ENCODE measurements around the gene AMER1.
A peak's percentile ranks its signal among the peaks of the same experiment; 100 is the strongest.

The AMER1 gene

GRCh38 chrX:64204252-64204651 is 1.3 kb downstream of the AMER1 start:
- Histone ChIP-seq H2BK12ac (ENCODE audit: low read length) (no peak overlapping the region), H4K8ac (ENCODE audit: low read depth, low read length) (no peak overlapping the region), H4K91ac (ENCODE audit: low read depth, low read length) (no peak overlapping the region), H2BK5ac (ENCODE audit: low read depth, low read length, poor library complexity) (no peak overlapping the region), H3K4ac (ENCODE audit: low read depth, low read length) (no peak overlapping the region), H3K4me2 (ENCODE audit: low read length) (peak overlapping the region; percentile 89), H3K18ac (ENCODE audit: low read length) (no peak overlapping the region), H3K9me3 (ENCODE audit: insufficient read depth, low read depth, low read length) (no peaks in the 10 kb centered on the region), H3K36me3 (ENCODE audit: control insufficient read depth in 1 of 2, insufficient read depth in 2 of 2, low read length in 2 of 2) (no peaks in the 10 kb centered on the region), H3K79me2 (ENCODE audit: control insufficient read depth, insufficient read depth, low read length, poor library complexity) (peaks cover 2% of the 10 kb centered on the region), H4K12ac (ENCODE audit: low read depth, low read length) (no peak overlapping the region), H3K79me1 (ENCODE audit: low read length) (peaks cover 8% of the 10 kb centered on the region), H2BK120ac (ENCODE audit: insufficient read depth, low read length, poor library complexity) (no peak overlapping the region), H3K4me1 (ENCODE audit: control insufficient read depth in 1 of 2, insufficient read depth in 2 of 2, low read length in 2 of 2) (peaks cover 8 to 14% of the 10 kb centered on the region in 2 experiments), H3K23ac (ENCODE audit: low read length) (no peak overlapping the region), H3K27ac (ENCODE audit: low read depth, low read length) (no peak overlapping the region), H2AFZ (ENCODE audit: insufficient read depth, low read length, poor library complexity) (no peak overlapping the region), H3K4me3 (ENCODE audit: low read depth, low read length) (no peak overlapping the region), H3K27me3 (ENCODE audit: insufficient read depth, low read length) (no peaks in the 10 kb centered on the region), H3K14ac (ENCODE audit: low read length) (no peak overlapping the region), H3K9ac (ENCODE audit: low read length) (no peak overlapping the region), H2AK5ac (ENCODE audit: low read length) (no peak overlapping the region)
- no CpG with 5 or more reads among the region's 23 CpGs for WGBS (ENCODE audit: extremely low coverage, insufficient coverage, insufficient read length)
- no peak for DNase-seq

GRCh38 chrX:64202808-64203325 is 2.6 kb downstream of the AMER1 start:
- Histone ChIP-seq H3K27me3 (ENCODE audit: insufficient read depth, low read length) (no peaks in the 10 kb centered on the region), H2BK120ac (ENCODE audit: insufficient read depth, low read length, poor library complexity) (no peak overlapping the region), H2AFZ (ENCODE audit: insufficient read depth, low read length, poor library complexity) (no peak overlapping the region), H3K18ac (ENCODE audit: low read length) (no peak overlapping the region), H3K4ac (ENCODE audit: low read depth, low read length) (no peak overlapping the region), H3K9me3 (ENCODE audit: insufficient read depth, low read depth, low read length) (no peaks in the 10 kb centered on the region), H3K9ac (ENCODE audit: low read length) (no peak overlapping the region), H3K79me2 (ENCODE audit: control insufficient read depth, insufficient read depth, low read length, poor library complexity) (peaks cover 2% of the 10 kb centered on the region), H2BK5ac (ENCODE audit: low read depth, low read length, poor library complexity) (no peak overlapping the region), H4K12ac (ENCODE audit: low read depth, low read length) (no peak overlapping the region), H3K14ac (ENCODE audit: low read length) (no peak overlapping the region), H2BK12ac (ENCODE audit: low read length) (no peak overlapping the region), H3K4me3 (ENCODE audit: low read depth, low read length) (no peak overlapping the region), H3K36me3 (ENCODE audit: control insufficient read depth in 1 of 2, insufficient read depth in 2 of 2, low read length in 2 of 2) (no peaks in the 10 kb centered on the region), H2AK5ac (ENCODE audit: low read length) (no peak overlapping the region), H3K4me2 (ENCODE audit: low read length) (no peak overlapping the region), H3K23ac (ENCODE audit: low read length) (no peak overlapping the region), H3K4me1 (ENCODE audit: control insufficient read depth in 1 of 2, insufficient read depth in 2 of 2, low read length in 2 of 2) (peaks cover 8 to 14% of the 10 kb centered on the region in 2 experiments), H4K8ac (ENCODE audit: low read depth, low read length) (no peak overlapping the region), H4K91ac (ENCODE audit: low read depth, low read length) (no peak overlapping the region), H3K27ac (ENCODE audit: low read depth, low read length) (no peak overlapping the region), H3K79me1 (ENCODE audit: low read length) (peaks cover 8% of the 10 kb centered on the region)
- no peak for DNase-seq
- no CpG with 5 or more reads among the region's 2 CpGs for WGBS (ENCODE audit: extremely low coverage, insufficient coverage, insufficient read length)

- no peaks in the 10 kb centered on the region for H3K36me3 ChIP-seq (ENCODE audit: control insufficient read depth in 1 of 2, insufficient read depth in 2 of 2, low read length in 2 of 2)
- no peak overlapping the region for H4K91ac ChIP-seq (ENCODE audit: low read depth, low read length)
- no peak overlapping the region for H3K4ac ChIP-seq (ENCODE audit: low read depth, low read length)
- no peak overlapping the region for H3K4me2 ChIP-seq (ENCODE audit: low read length)
- H3K9me3 ChIP-seq (ENCODE audit: insufficient read depth, low read depth, low read length) = no peaks in the 10 kb centered on the region
- H3K9ac ChIP-seq (ENCODE audit: low read length) = no peak overlapping the region
- no peak overlapping the region for H3K14ac ChIP-seq (ENCODE audit: low read length)
- no peak overlapping the region for H4K12ac ChIP-seq (ENCODE audit: low read depth, low read length)
- H3K18ac ChIP-seq (ENCODE audit: low read length) = no peak overlapping the region
- H3K79me2 ChIP-seq (ENCODE audit: control insufficient read depth, insufficient read depth, low read length, poor library complexity) = no peaks in the 10 kb centered on the region
- no peak overlapping the region for H2BK5ac ChIP-seq (ENCODE audit: low read depth, low read length, poor library complexity)
- H3K27ac ChIP-seq (ENCODE audit: low read depth, low read length) = no peak overlapping the region
- no peak overlapping the region for H2BK120ac ChIP-seq (ENCODE audit: insufficient read depth, low read length, poor library complexity)
- no peak overlapping the region for H3K4me3 ChIP-seq (ENCODE audit: low read depth, low read length)
- no peak overlapping the region for H2AFZ ChIP-seq (ENCODE audit: insufficient read depth, low read length, poor library complexity)
- no peak overlapping the region for H4K8ac ChIP-seq (ENCODE audit: low read depth, low read length)
- H3K23ac ChIP-seq (ENCODE audit: low read length) = no peak overlapping the region
- no peaks in the 10 kb centered on the region for H3K79me1 ChIP-seq (ENCODE audit: low read length)
- H2AK5ac ChIP-seq (ENCODE audit: low read length) = no peak overlapping the region
- H3K4me1 ChIP-seq (ENCODE audit: control insufficient read depth in 1 of 2, insufficient read depth in 2 of 2, low read length in 2 of 2) = peaks cover 0 to 2% of the 10 kb centered on the region in 2 experiments
- no peaks in the 10 kb centered on the region for H3K27me3 ChIP-seq (ENCODE audit: insufficient read depth, low read length)
- no peak for DNase-seq
- no peak overlapping the region for H2BK12ac ChIP-seq (ENCODE audit: low read length)
Observed at GRCh38 chrX:64198036-64198435, 7.5 kb downstream of the AMER1 start.

- H3K27me3 ChIP-seq (ENCODE audit: insufficient read depth, low read length) = no peaks in the 10 kb centered on the region
- H3K4me2 ChIP-seq (ENCODE audit: low read length) = no peak overlapping the region
- H3K4ac ChIP-seq (ENCODE audit: low read depth, low read length) = no peak overlapping the region
- no peak overlapping the region for H2BK12ac ChIP-seq (ENCODE audit: low read length)
- H3K79me1 ChIP-seq (ENCODE audit: low read length) = no peaks in the 10 kb centered on the region
- H2BK5ac ChIP-seq (ENCODE audit: low read depth, low read length, poor library complexity) = no peak overlapping the region
- no peak overlapping the region for H4K91ac ChIP-seq (ENCODE audit: low read depth, low read length)
- no peak overlapping the region for H3K23ac ChIP-seq (ENCODE audit: low read length)
- no peak overlapping the region for H3K27ac ChIP-seq (ENCODE audit: low read depth, low read length)
- peaks cover 0 to 2% of the 10 kb centered on the region in 2 experiments for H3K4me1 ChIP-seq (ENCODE audit: control insufficient read depth in 1 of 2, insufficient read depth in 2 of 2, low read length in 2 of 2)
- WGBS (ENCODE audit: extremely low coverage, insufficient coverage, insufficient read length) = no CpG with 5 or more reads among the region's 3 CpGs
- no peak overlapping the region for H3K14ac ChIP-seq (ENCODE audit: low read length)
- DNase-seq = no peak
- no peak overlapping the region for H3K9ac ChIP-seq (ENCODE audit: low read length)
- H2AFZ ChIP-seq (ENCODE audit: insufficient read depth, low read length, poor library complexity) = no peak overlapping the region
- no peak overlapping the region for H2AK5ac ChIP-seq (ENCODE audit: low read length)
- no peaks in the 10 kb centered on the region for H3K79me2 ChIP-seq (ENCODE audit: control insufficient read depth, insufficient read depth, low read length, poor library complexity)
- no peak overlapping the region for H3K4me3 ChIP-seq (ENCODE audit: low read depth, low read length)
- H3K36me3 ChIP-seq (ENCODE audit: control insufficient read depth in 1 of 2, insufficient read depth in 2 of 2, low read length in 2 of 2) = peaks cover 1 to 2% of the 10 kb centered on the region in 2 experiments
- H3K18ac ChIP-seq (ENCODE audit: low read length) = no peak overlapping the region
- no peak overlapping the region for H4K8ac ChIP-seq (ENCODE audit: low read depth, low read length)
- H2BK120ac ChIP-seq (ENCODE audit: insufficient read depth, low read length, poor library complexity) = no peak overlapping the region
- no peaks in the 10 kb centered on the region for H3K9me3 ChIP-seq (ENCODE audit: insufficient read depth, low read depth, low read length)
- H4K12ac ChIP-seq (ENCODE audit: low read depth, low read length) = no peak overlapping the region
Observed at GRCh38 chrX:64196606-64197005, 8.9 kb downstream of the AMER1 start.

All from trophoblast cell (in vitro differentiated cells and primary cell).